SK-N-SH (cell line): ENCODE data around the gene STX1B. TPM values are rescaled to one million over a fixed set of nuclear protein-coding genes. Genes with fewer than 3 reads are reported as not detected.
A peak's percentile ranks its signal among the peaks of the same experiment; 100 is the strongest.

ENCODE experiments used
- CTCF ChIA-PET: fragments of 300-600, 350-600 bp; formaldehyde crosslinking; extraction: SDS; loops from one replicate; lab custom pipeline; 2021; lab: Yijun Ruan, JAX
- POLR2A ChIA-PET: fragments of 350-600 bp; sonication (Branson Sonifier 250); formaldehyde crosslinking; extraction: SDS; loops from one replicate; lab custom pipeline; 2020; ENCODE audit warnings: antibody characterized with exemption, inconsistent platforms; lab: Yijun Ruan, JAX
- DNase-seq: peaks from one replicate; pipeline ENCODE4 v3.0.0; 2012
- H2AFZ ChIP-seq: fragments of 200-600 bp; sonication (generic); 2 replicates; pipeline ENCODE4 v1.8.1; 2016; ENCODE audit warnings: antibody characterized with exemption, mild to moderate bottlenecking, low read depth
- H3F3A ChIP-seq: fragments of 200-600 bp; sonication (generic); replicated peaks from 2 replicates; pipeline ENCODE3; 2016; ENCODE audit warnings: antibody characterized with exemption, mild to moderate bottlenecking; ENCODE audit not compliant: insufficient read depth
- H3K27ac ChIP-seq, 2 experiments: fragments of 200-500 bp in 1 of 2; fragments of 200-600 bp in 1 of 2; sonication (Bioruptor generic) in 1 of 2; sonication (generic), shearing (Covaris generic) in 1 of 2; 2 replicates each; pipeline versions ENCODE4 v1.5.1 to v1.6.1; 2014 to 2016; ENCODE audit warnings: low read depth in 2 of 2, inconsistent platforms in 1 of 2, low read length in 1 of 2, mild to moderate bottlenecking in 1 of 2, mixed read lengths in 1 of 2
- H3K27me3 ChIP-seq: fragments of 200-600 bp; sonication (generic), shearing (Covaris generic); 2 replicates; pipeline ENCODE4 v1.6.1; 2016; ENCODE audit warnings: mixed run types; ENCODE audit not compliant: insufficient read depth
- H3K36me3 ChIP-seq, 2 experiments: fragments of 200-500 bp in 1 of 2; fragments of 200-600 bp in 1 of 2; sonication (Bioruptor generic) in 1 of 2; sonication (generic) in 1 of 2; replicated peaks in 1 of 2; 2 replicates each; pipeline versions ENCODE3 to v1.5.1; 2014 to 2016; ENCODE audit warnings: low read length in 1 of 2, mild to moderate bottlenecking in 1 of 2; ENCODE audit not compliant: insufficient read depth in 2 of 2, control insufficient read depth in 1 of 2
- H3K4me1 ChIP-seq, 2 experiments: fragments of 200-500 bp in 1 of 2; fragments of 200-600 bp in 1 of 2; sonication (Bioruptor generic) in 1 of 2; sonication (generic), shearing (Covaris generic) in 1 of 2; 2 replicates each; pipeline versions ENCODE4 v1.5.1 to v1.6.1; 2014 to 2016; ENCODE audit warnings: low read depth in 1 of 2, low read length in 1 of 2, mixed run types in 1 of 2; ENCODE audit not compliant: insufficient read depth in 2 of 2, control insufficient read depth in 1 of 2
- H3K4me2 ChIP-seq: fragments of 200-600 bp; sonication (generic), shearing (Covaris generic); 2 replicates; pipeline ENCODE4 v1.6.1; 2017; ENCODE audit warnings: mixed run types
- H3K4me3 ChIP-seq, 2 experiments: fragments of 200-500 bp in 1 of 2; fragments of 200-600 bp in 1 of 2; sonication (Bioruptor generic) in 1 of 2; sonication (generic), shearing (Covaris generic) in 1 of 2; 2 replicates each; pipeline versions ENCODE4 v1.5.1 to v1.8.1; 2014 to 2016; ENCODE audit warnings: low read depth in 2 of 2, inconsistent platforms in 1 of 2, low read length in 1 of 2, mild to moderate bottlenecking in 1 of 2, mixed read lengths in 1 of 2, moderate library complexity in 1 of 2
- H3K79me2 ChIP-seq: fragments of 200-600 bp; sonication (generic); 2 replicates; pipeline ENCODE4 v1.8.1; 2017; ENCODE audit warnings: mild to moderate bottlenecking; ENCODE audit not compliant: insufficient read depth
- H3K9ac ChIP-seq: fragments of 200-600 bp; sonication (generic); 2 replicates; pipeline ENCODE4 v1.6.1; 2017; ENCODE audit warnings: mixed run types
- H3K9me2 ChIP-seq: fragments of 200-600 bp; sonication (generic); 2 replicates; pipeline ENCODE4 v1.6.1; 2017; ENCODE audit warnings: mixed run types
- H3K9me3 ChIP-seq: fragments of 200-600 bp; sonication (generic); 2 replicates; pipeline ENCODE4 v1.6.1; 2017; ENCODE audit warnings: mixed run types, mild to moderate bottlenecking, moderate library complexity
- H4K20me1 ChIP-seq: fragments of 200-600 bp; sonication (generic); 2 replicates; pipeline ENCODE4 v1.6.1; 2017; ENCODE audit warnings: mild to moderate bottlenecking, mixed run types; ENCODE audit not compliant: insufficient read depth
- EP300 ChIP-seq, 2 experiments: IDR thresholded peaks; 2 replicates each; pipeline versions ENCODE4 v1.4.0 to v1.6.1; 2012; ENCODE audit warnings: borderline replicate concordance in 1 of 2, low read depth in 1 of 2, low read length in 1 of 2
- FOSL2 ChIP-seq: IDR thresholded peaks from 2 replicates; pipeline ENCODE4 v1.4.0; 2012; ENCODE audit warnings: low read depth, mild to moderate bottlenecking, moderate library complexity, borderline replicate concordance
- FOXM1 ChIP-seq: IDR thresholded peaks from 2 replicates; pipeline ENCODE4 v1.4.0; 2012; ENCODE audit warnings: low read depth, mild to moderate bottlenecking
- GABPA ChIP-seq: IDR thresholded peaks from 2 replicates; pipeline ENCODE4 v1.4.0; 2012; ENCODE audit warnings: low read depth, mild to moderate bottlenecking
- JUND ChIP-seq: IDR thresholded peaks from 2 replicates; pipeline ENCODE4 v1.4.0; 2012
- MAX ChIP-seq: IDR thresholded peaks from 2 replicates; pipeline ENCODE4 v1.4.0; 2012; ENCODE audit warnings: low read depth
- NFIC ChIP-seq: IDR thresholded peaks from 2 replicates; pipeline ENCODE4 v1.4.0; 2012; ENCODE audit warnings: borderline replicate concordance
- PBX3 ChIP-seq: IDR thresholded peaks from 2 replicates; pipeline ENCODE4; 2012
- RAD21 ChIP-seq: IDR thresholded peaks from 2 replicates; pipeline ENCODE4 v1.6.1; 2012; ENCODE audit warnings: mild to moderate bottlenecking, low read length
- REST ChIP-seq: IDR thresholded peaks from 2 replicates; pipeline ENCODE4 v1.6.1; 2012; ENCODE audit warnings: mild to moderate bottlenecking, low read depth, low read length, moderate library complexity
- RXRA ChIP-seq: IDR thresholded peaks from 2 replicates; pipeline ENCODE4 v1.4.0; 2012; ENCODE audit warnings: low read depth, mild to moderate bottlenecking, borderline replicate concordance
- TCF12 ChIP-seq: IDR thresholded peaks from 2 replicates; pipeline ENCODE4 v1.4.0; 2012
- USF1 ChIP-seq: IDR thresholded peaks from 2 replicates; pipeline ENCODE4 v1.4.0; 2012; ENCODE audit warnings: low read depth, borderline replicate concordance
- USF2 ChIP-seq: fragments of 150-350 bp; IDR thresholded peaks from 2 replicates; pipeline ENCODE4 v1.6.1; 2017; ENCODE audit warnings: antibody characterized with exemption, low read length, low read depth, borderline replicate concordance
- WGBS: methylation state at CpG from one replicate; pipeline ENCODE4 v1.1.6; 2017; ENCODE audit warnings: low lambda C conversion rate; 5-methylcytosine and 5-hydroxymethylcytosine counted together
- polyA plus RNA-seq, 3 experiments: library from polyadenylated mRNA; depleted of rRNA; stranded (reverse); fragments of >200 nt; gene quantifications; 2 replicates each; pipeline ENCODE4 v1.2.3, GENCODE V29; 2012

The STX1B gene
- polyA plus RNA-seq, 1 of the 3 experiments (the other 2 are of a cell fraction), result 21.2 TPM

GRCh38 chr16:31052114-31052513 lies 41.7 kb upstream of the STX1B start:
- Histone ChIP-seq H3K4me3 (no peak overlapping the region), H3K27ac (peak overlapping the region in 1 of 2 experiments; percentile 62; a peak in 2 of 4 replicates), H4K20me1 (no peaks in the 10 kb centered on the region), H3K9ac (no peak overlapping the region; the same call in 1 of the 2 replicates), H3K79me2 (no peaks in the 10 kb centered on the region), H3K4me2 (peak overlapping the region; percentile 26), H3K36me3 (no peaks in the 10 kb centered on the region), H3F3A (peaks cover 10% of the 10 kb centered on the region), H3K9me2 (no peaks in the 10 kb centered on the region), H2AFZ (peak overlapping the region; percentile 60; the same call in 1 of the 2 replicates), H3K27me3 (no peaks in the 10 kb centered on the region), H3K9me3 (no peaks in the 10 kb centered on the region), H3K4me1 (peaks cover 0 to 5% of the 10 kb centered on the region in 2 experiments; a peak in 1 of 4 replicates)
- ChIA-PET CTCF (no interaction called here), POLR2A (no interaction called here)
- WGBS, result 3% methylated on average over 2 of the region's 2 CpGs
- no peak for DNase-seq
- TF ChIP-seq NFIC, result no peak
- TF ChIP-seq MAX, result peak; percentile 68; the same call in 1 of the 2 replicates
- no peak for TF ChIP-seq USF2
- no peak for TF ChIP-seq FOXM1
- no peak for TF ChIP-seq GABPA
- peak; percentile 63 for TF ChIP-seq TCF12
- no peak for TF ChIP-seq RAD21
- peak; percentile 45; the same call in 1 of the 2 replicates for TF ChIP-seq PBX3
- peak; percentile 77; the same call in 1 of the 2 replicates for TF ChIP-seq USF1
- peak in 1 of 2 experiments; percentile 33; a peak in 1 of 4 replicates for TF ChIP-seq EP300 (IDR thresholded peaks at IDR 0.05; ENCODE audit: borderline replicate concordance in 1 of 2, low read depth in 1 of 2, low read length in 1 of 2)
- peak; percentile 85 for TF ChIP-seq FOSL2
- peak; percentile 67 for TF ChIP-seq JUND
- peak; percentile 87 for TF ChIP-seq RXRA
- TF ChIP-seq, all 33 proteins: peak for 8

- Histone ChIP-seq H3K4me2 (no peak overlapping the region), H3K4me1 (peaks cover 0 to 5% of the 10 kb centered on the region in 2 experiments; a peak in 1 of 4 replicates), H2AFZ (no peak overlapping the region), H3K36me3 (no peaks in the 10 kb centered on the region), H3K79me2 (no peaks in the 10 kb centered on the region), H3K9me2 (no peaks in the 10 kb centered on the region), H4K20me1 (no peaks in the 10 kb centered on the region), H3F3A (peaks cover 14% of the 10 kb centered on the region), H3K9me3 (no peaks in the 10 kb centered on the region), H3K27me3 (no peaks in the 10 kb centered on the region), H3K27ac (no peak overlapping the region), H3K4me3 (no peak overlapping the region), H3K9ac (no peak overlapping the region)
- 81% methylated on average over 10 of the region's 10 CpGs for WGBS
- ChIA-PET CTCF (interaction anchor here (1.8 kb wide), 1 partner anchor 10 kb away, joined by 6 read pairs; no protein-coding TSS in a partner anchor), POLR2A (interaction anchor here (0.6 to 0.7 kb wide), 2 partner anchors 26 to 104 kb away, joined by 3 to 5 read pairs; no protein-coding TSS in a partner anchor)
- DNase-seq, result no peak
- no peak for TF ChIP-seq REST
These were observed 40.0 kb upstream of the STX1B start for GRCh38 chr16:31050280-31051030.
